ENCODE data around the gene FOXL2NB. TPM values are rescaled to one million over a fixed set of nuclear protein-coding genes. Genes with fewer than 3 reads are reported as not detected.

Gene FOXL2NB
- total RNA-seq, 6 experiments from 2014 or later: not detected

DNA sequence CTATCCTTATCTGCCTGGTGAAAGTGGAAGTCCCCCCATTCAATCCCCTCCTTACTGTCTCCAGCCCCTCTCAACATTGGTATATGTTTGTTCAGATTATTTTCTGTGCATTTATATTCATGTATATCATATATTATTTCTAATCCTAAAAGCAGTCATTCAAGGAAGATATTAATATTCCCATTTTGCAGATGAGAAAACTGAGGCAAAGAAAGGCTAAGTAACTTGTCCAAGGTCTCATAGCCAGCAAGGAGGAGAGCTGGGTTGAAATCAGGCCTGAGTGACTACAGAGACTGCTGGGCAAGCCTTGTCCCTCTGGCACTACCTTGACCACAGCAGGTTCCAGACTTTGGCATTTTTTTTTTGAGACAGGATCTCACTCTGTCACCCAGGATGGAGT lies 29.0 kb downstream of the FOXL2NB start:
- DNase-seq (no peak), ATAC-seq (no peak)
- Histone ChIP-seq H3K4me3 (no peak overlapping the region), H3K9me3 (no peaks in the 10 kb centered on the region), H3K4me1 (no peaks in the 10 kb centered on the region), H3K27ac (no peak overlapping the region), H3K36me3 (no peaks in the 10 kb centered on the region), H3K27me3 (no peaks in the 10 kb centered on the region)
- intact Hi-C loops (cut with DNase I): no loop called here
- TF ChIP-seq, protein P1, sequence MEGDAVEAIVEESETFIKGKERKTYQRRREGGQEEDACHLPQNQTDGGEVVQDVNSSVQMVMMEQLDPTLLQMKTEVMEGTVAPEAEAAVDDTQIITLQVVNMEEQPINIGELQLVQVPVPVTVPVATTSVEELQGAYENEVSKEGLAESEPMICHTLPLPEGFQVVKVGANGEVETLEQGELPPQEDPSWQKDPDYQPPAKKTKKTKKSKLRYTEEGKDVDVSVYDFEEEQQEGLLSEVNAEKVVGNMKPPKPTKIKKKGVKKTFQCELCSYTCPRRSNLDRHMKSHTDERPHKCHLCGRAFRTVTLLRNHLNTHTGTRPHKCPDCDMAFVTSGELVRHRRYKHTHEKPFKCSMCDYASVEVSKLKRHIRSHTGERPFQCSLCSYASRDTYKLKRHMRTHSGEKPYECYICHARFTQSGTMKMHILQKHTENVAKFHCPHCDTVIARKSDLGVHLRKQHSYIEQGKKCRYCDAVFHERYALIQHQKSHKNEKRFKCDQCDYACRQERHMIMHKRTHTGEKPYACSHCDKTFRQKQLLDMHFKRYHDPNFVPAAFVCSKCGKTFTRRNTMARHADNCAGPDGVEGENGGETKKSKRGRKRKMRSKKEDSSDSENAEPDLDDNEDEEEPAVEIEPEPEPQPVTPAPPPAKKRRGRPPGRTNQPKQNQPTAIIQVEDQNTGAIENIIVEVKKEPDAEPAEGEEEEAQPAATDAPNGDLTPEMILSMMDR (IDR thresholded peaks at IDR 0.05): no peak
- TF ChIP-seq POLR2A (IDR thresholded peaks at IDR 0.05): no peak

DNA sequence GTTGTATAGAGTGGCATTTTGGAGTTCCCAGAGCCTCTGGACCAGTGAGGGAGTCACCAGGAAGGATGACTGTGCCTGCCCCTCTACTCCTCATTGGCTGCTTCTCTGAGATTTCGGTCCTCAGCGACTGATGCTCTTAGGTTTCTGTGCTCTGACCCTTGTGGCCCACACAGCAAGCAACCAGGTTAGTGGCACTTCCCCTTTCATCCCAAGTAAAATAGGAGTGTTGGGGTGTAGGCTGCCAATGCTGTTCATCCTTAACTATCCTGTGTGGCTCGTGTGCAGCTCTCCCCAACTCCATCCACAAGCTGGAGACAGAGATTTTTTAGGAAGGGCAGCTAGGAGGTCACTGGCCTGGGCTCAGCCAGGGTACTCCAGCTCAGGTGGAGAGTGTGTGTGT lies 37.8 kb downstream of the FOXL2NB start:
- Histone ChIP-seq H3K9me3 (no peaks in the 10 kb centered on the region), H3K4me1 (no peaks in the 10 kb centered on the region), H3K36me3 (no peaks in the 10 kb centered on the region), H3K27me3 (no peaks in the 10 kb centered on the region), H3K27ac (no peak overlapping the region), H3K4me3 (no peak overlapping the region)
- no peak for TF ChIP-seq POLR2A (IDR thresholded peaks at IDR 0.05)
- TF ChIP-seq, protein P1 (IDR thresholded peaks at IDR 0.05): no peak
- DNase-seq: no peak
- ATAC-seq: no peak
- 42% methylated on average over 2 of the region's 3 CpGs for WGBS (ENCODE audit: insufficient coverage, low coverage, low lambda C conversion rate, missing lambda C conversion rate)
- intact Hi-C loops (cut with DNase I): no loop called here

DNA sequence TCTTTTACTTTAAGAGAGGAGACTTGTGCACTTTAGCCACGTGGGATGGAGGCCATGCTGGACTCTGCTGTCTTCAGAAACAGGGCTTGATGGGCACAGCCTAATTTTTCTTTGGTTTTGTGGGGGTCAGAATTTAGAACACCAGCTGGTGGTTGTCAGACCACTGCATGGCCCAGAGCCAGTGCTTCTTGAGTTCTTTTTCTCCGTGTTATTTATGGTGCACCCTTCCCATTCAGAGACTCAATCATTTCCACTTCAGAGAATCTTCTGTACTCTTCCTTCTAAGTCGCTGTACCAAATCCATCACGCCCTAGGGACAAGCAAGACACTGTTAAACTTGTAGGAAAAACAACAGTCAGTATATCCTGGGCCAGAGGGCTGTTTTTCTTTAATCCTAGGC lies 38.9 kb downstream of the FOXL2NB start:
- Histone ChIP-seq H3K27ac (no peak overlapping the region), H3K9me3 (no peaks in the 10 kb centered on the region), H3K4me1 (no peaks in the 10 kb centered on the region), H3K36me3 (no peaks in the 10 kb centered on the region), H3K27me3 (no peaks in the 10 kb centered on the region), H3K4me3 (no peak overlapping the region)
- intact Hi-C loops (cut with DNase I): no loop called here
- WGBS (ENCODE audit: insufficient coverage, low coverage, low lambda C conversion rate, missing lambda C conversion rate): 44% methylated on average over 4 of the region's 4 CpGs
- ATAC-seq (no peak), DNase-seq (no peak)
- no peak for TF ChIP-seq POLR2A (IDR thresholded peaks at IDR 0.05)
- TF ChIP-seq, protein P1 (IDR thresholded peaks at IDR 0.05): no peak

DNA sequence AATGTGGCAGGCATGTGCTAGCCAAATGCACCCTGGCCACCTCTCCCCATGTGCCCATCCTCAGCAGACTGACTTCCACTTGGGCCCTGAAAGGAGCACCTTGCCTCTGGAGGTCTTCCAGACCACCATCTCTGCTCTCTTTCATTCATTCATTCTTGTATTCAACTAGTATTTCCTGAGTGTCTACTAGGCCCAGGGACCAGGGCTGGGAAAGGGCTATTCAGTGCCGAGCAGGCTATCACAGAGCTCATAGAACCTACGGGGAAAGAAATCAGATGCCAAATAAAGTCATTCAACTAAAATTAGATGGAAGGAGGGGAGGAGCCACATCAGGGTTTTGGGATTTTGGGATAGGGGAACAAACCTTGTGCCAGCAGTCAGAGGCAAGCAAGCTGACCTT lies 40.2 kb downstream of the FOXL2NB start:
- ATAC-seq: no peak
- Histone ChIP-seq H3K27ac (no peak overlapping the region), H3K9me3 (no peaks in the 10 kb centered on the region), H3K27me3 (no peaks in the 10 kb centered on the region), H3K4me3 (no peak overlapping the region), H3K36me3 (no peaks in the 10 kb centered on the region), H3K4me1 (no peaks in the 10 kb centered on the region)
- no peak for DNase-seq
- 87% methylated on average over 2 of the region's 2 CpGs for WGBS (ENCODE audit: insufficient coverage, low coverage, low lambda C conversion rate, missing lambda C conversion rate)
- intact Hi-C loops (cut with DNase I): no loop called here
- TF ChIP-seq, protein P1 (IDR thresholded peaks at IDR 0.05): no peak
- TF ChIP-seq POLR2A (IDR thresholded peaks at IDR 0.05): no peak

DNA sequence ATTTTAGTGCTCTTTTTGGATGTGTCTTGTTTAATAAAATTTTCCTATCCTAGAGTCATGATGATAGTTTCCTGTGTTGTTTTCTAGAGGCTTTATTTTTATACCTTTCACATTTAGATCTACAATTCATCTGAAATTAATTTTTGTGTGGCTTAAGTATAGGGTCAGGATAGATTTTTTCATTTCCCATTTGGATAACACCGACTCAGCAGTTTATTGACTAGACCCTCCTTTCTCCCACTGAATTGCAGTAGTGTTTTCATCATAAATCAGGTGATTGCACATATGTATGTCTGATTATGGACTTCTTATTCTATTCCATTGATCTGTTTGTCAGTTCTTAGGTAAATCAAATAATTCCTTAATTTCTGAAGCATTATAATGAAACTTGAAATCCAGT lies 48.7 kb downstream of the FOXL2NB start:
- H3K27me3 ChIP-seq: no peaks in the 10 kb centered on the region
- WGBS (ENCODE audit: insufficient coverage, low coverage, low lambda C conversion rate, missing lambda C conversion rate): 75% methylated on average over 1 of the region's 1 CpG
- no peaks in the 10 kb centered on the region for H3K36me3 ChIP-seq
- ATAC-seq: no peak
- intact Hi-C loops (cut with DNase I): no loop called here
- no peaks in the 10 kb centered on the region for H3K9me3 ChIP-seq
- no peak overlapping the region for H3K4me3 ChIP-seq
- H3K4me1 ChIP-seq: no peaks in the 10 kb centered on the region
- no peak overlapping the region for H3K27ac ChIP-seq
- no peak for DNase-seq
- no peak for TF ChIP-seq POLR2A (IDR thresholded peaks at IDR 0.05)

Other genes starting within 250 kb of the FOXL2NB start
- gene PIK3CB, start 112.3 kb upstream of the FOXL2NB start, total RNA-seq: 10 to 100 TPM; 12.1 to 20.9 (median 14.6) TPM
- not detected for gene FOXL2, start 80 bp upstream of the FOXL2NB start, total RNA-seq
- gene PRR23A, start 59.1 kb downstream of the FOXL2NB start, total RNA-seq: not detected
- gene PRR23B, start 73.7 kb downstream of the FOXL2NB start, total RNA-seq: not detected
- not detected for gene PRR23C, start 97.7 kb downstream of the FOXL2NB start, total RNA-seq